Brain pericyte (primary cell): Measurements from ENCODE around the gene YWHAE.
A peak's percentile ranks its signal among the peaks of the same experiment; 100 is the strongest.
"Not testable (repeated sequence)": the region's sequence is repeated elsewhere in the genome, so short reads cannot be mapped to it uniquely, and the experiment has no call there.

ENCODE experiments used
- DNase-seq: peaks from one replicate; pipeline ENCODE4 v3.0.0-alpha.2; 2012; ENCODE audit warnings: low read depth, low spot score

The YWHAE gene

GRCh38 chr17:1399679-1400512 is at the start of gene YWHAE:
YWHAE (minus strand) TSS chr17:1400222; CDS start chr17:1400110, 112 bp downstream.
- peak; percentile 66 for DNase-seq

- no peak for DNase-seq
Observed at GRCh38 chr17:1449412-1449967, 49.5 kb upstream of the YWHAE start.

GRCh38 chr17:1447052-1447451 is 47.0 kb upstream of the YWHAE start:
- no peak for DNase-seq

- no peak for DNase-seq
Observed at GRCh38 chr17:1446201-1446600, 46.2 kb upstream of the YWHAE start.

GRCh38 chr17:1445695-1446094 is 45.7 kb upstream of the YWHAE start:
- DNase-seq, result not testable (repeated sequence)

GRCh38 chr17:1442721-1443120 is 42.7 kb upstream of the YWHAE start:
- DNase-seq, result not testable (repeated sequence)

- no peak for DNase-seq
Observed at GRCh38 chr17:1442187-1442586, 42.2 kb upstream of the YWHAE start.

- no peak for DNase-seq
Observed at GRCh38 chr17:1440921-1441320, 40.9 kb upstream of the YWHAE start.

- DNase-seq, result no peak
Observed at GRCh38 chr17:1438593-1439083, 38.6 kb upstream of the YWHAE start.

- no peak for DNase-seq
Observed at GRCh38 chr17:1435326-1435725, 35.3 kb upstream of the YWHAE start.

- no peak for DNase-seq
Observed at GRCh38 chr17:1434150-1434549, 34.1 kb upstream of the YWHAE start.

GRCh38 chr17:1431631-1432104 is 31.6 kb upstream of the YWHAE start:
- DNase-seq, result no peak

- no peak for DNase-seq
Observed at GRCh38 chr17:1423456-1424135, 23.6 kb upstream of the YWHAE start.

GRCh38 chr17:1422885-1423284 is 22.9 kb upstream of the YWHAE start:
- DNase-seq, result peak; percentile 68

GRCh38 chr17:1421470-1421869 is 21.4 kb upstream of the YWHAE start:
- DNase-seq, result no peak

- no peak for DNase-seq
Observed at GRCh38 chr17:1420981-1421380, 21.0 kb upstream of the YWHAE start.

GRCh38 chr17:1420163-1420562 is 20.1 kb upstream of the YWHAE start:
- no peak for DNase-seq

- not testable (repeated sequence) for DNase-seq
Observed at GRCh38 chr17:1418476-1418875, 18.5 kb upstream of the YWHAE start.

- no peak for DNase-seq
Observed at GRCh38 chr17:1416414-1416813, 16.4 kb upstream of the YWHAE start.

- DNase-seq, result no peak
Observed at GRCh38 chr17:1414634-1415033, 14.6 kb upstream of the YWHAE start.

GRCh38 chr17:1414001-1414574 is 14.1 kb upstream of the YWHAE start:
- DNase-seq, result no peak

GRCh38 chr17:1413281-1413791 is 13.3 kb upstream of the YWHAE start:
- DNase-seq, result peak; percentile 76
